Measurements from ENCODE around the gene ANKFN1. TPM values are rescaled to one million over a fixed set of nuclear protein-coding genes. Genes with fewer than 3 reads are reported as not detected.

ANKFN1 gene
- total RNA-seq, 1 experiment from 2014 or later, result not detected

GRCh38 chr17:56158344-56158743, 5.1 kb downstream of the ANKFN1 start:
- Histone ChIP-seq H3K4me1 (ENCODE audit: control insufficient read depth, insufficient read depth, low read length) (0 out of 2 replicates have a peak, but pooled peaks cover 2% of the 10 kb centered on the region), H3K27me3 (ENCODE audit: control insufficient read depth, insufficient read depth, low read length) (no peaks in the 10 kb centered on the region), H3K4me3 (ENCODE audit: low read depth in 2 of 2, low read length in 2 of 2) (no peak overlapping the region), H3K36me3 (ENCODE audit: control insufficient read depth, insufficient read depth, low read length) (no peaks in the 10 kb centered on the region), H3K9me3 (ENCODE audit: control insufficient read depth, insufficient read depth, low read depth, low read length) (no peaks in the 10 kb centered on the region), H3K27ac (ENCODE audit: low read length) (no peak overlapping the region; the same call in 1 of the 2 replicates)
- no TSS peak for BruUV-seq (replicated peaks)
- TF ChIP-seq TCF7L2 (IDR thresholded peaks at IDR 0.05; ENCODE audit: low read depth, low read length) (no peak), CTCF (IDR thresholded peaks at IDR 0.05) (no peak), SIN3A (IDR thresholded peaks at IDR 0.05; ENCODE audit: borderline replicate concordance, insufficient read depth, low read depth, low read length) (no peak), REST (IDR thresholded peaks at IDR 0.05; ENCODE audit: insufficient read depth in 1 of 2, low read depth in 2 of 2, low read length in 1 of 2) (no peak), POLR2AphosphoS5 (IDR thresholded peaks at IDR 0.05; ENCODE audit: low read depth, low read length) (no peak)
- ChIA-PET POLR2A (no interaction called here), CTCF (no interaction called here)
- no peak for ATAC-seq
- no peak for DNase-seq (ENCODE audit: low read depth, low spot score)
- intact Hi-C loops (cut with micrococcal nuclease; ENCODE audit: unreplicated experiment) (no loop called here), in situ Hi-C loops (cut with HindIII; ENCODE audit: low pct_unique_long_range_greater_than_20kb, low sequenced_read_pairs) (no loop called here)

- Histone ChIP-seq H3K4me3 (ENCODE audit: low read depth in 2 of 2, low read length in 2 of 2) (no peak overlapping the region), H3K9me3 (ENCODE audit: control insufficient read depth, insufficient read depth, low read depth, low read length) (no peaks in the 10 kb centered on the region), H3K27me3 (ENCODE audit: control insufficient read depth, insufficient read depth, low read length) (no peaks in the 10 kb centered on the region), H3K36me3 (ENCODE audit: control insufficient read depth, insufficient read depth, low read length) (no peaks in the 10 kb centered on the region), H3K27ac (ENCODE audit: low read length) (no peak overlapping the region), H3K4me1 (ENCODE audit: control insufficient read depth, insufficient read depth, low read length) (0 out of 2 replicates have a peak, but pooled peaks cover 2% of the 10 kb centered on the region)
- in situ Hi-C loops (cut with HindIII; ENCODE audit: low pct_unique_long_range_greater_than_20kb, low sequenced_read_pairs) (no loop called here), intact Hi-C loops (cut with micrococcal nuclease; ENCODE audit: unreplicated experiment) (no loop called here)
- ATAC-seq (no peak), DNase-seq (ENCODE audit: low read depth, low spot score) (no peak)
- ChIA-PET CTCF (interaction anchor here (0.6 kb wide), 1 partner anchor 249 kb away, joined by 3 read pairs; no protein-coding TSS in a partner anchor), POLR2A (no interaction called here)
- BruUV-seq (replicated peaks), result no TSS peak
- TF ChIP-seq REST (IDR thresholded peaks at IDR 0.05; ENCODE audit: insufficient read depth in 1 of 2, low read depth in 2 of 2, low read length in 1 of 2) (no peak), SIN3A (IDR thresholded peaks at IDR 0.05; ENCODE audit: borderline replicate concordance, insufficient read depth, low read depth, low read length) (no peak), POLR2AphosphoS5 (IDR thresholded peaks at IDR 0.05; ENCODE audit: low read depth, low read length) (no peak), TCF7L2 (IDR thresholded peaks at IDR 0.05; ENCODE audit: low read depth, low read length) (no peak), CTCF (IDR thresholded peaks at IDR 0.05) (no peak)
These were observed 5.9 kb downstream of the ANKFN1 start for GRCh38 chr17:56158915-56159825.
